Karpas-422 (cell line): ENCODE data around the gene WFDC8. TPM values are rescaled to one million over a fixed set of nuclear protein-coding genes. Genes with fewer than 3 reads are reported as not detected.

Source experiments
- small RNA-seq: library from RNA; depleted of rRNA; stranded (forward); fragments of <200 nt; gene quantifications from one replicate; pipeline ENCODE3, GENCODE V24; 2014
- total RNA-seq: library from RNA; depleted of rRNA; stranded (reverse); fragments of >200 nt; shearing (Covaris generic); gene quantifications from 2 replicates; pipeline ENCODE4 v1.2.3, GENCODE V29; 2014; ENCODE audit warnings: low replicate concordance; rRNA removed

The WFDC8 gene
- total RNA-seq, 1 experiment from 2014 or later = not detected

Small RNA genes within 50 kb of the gene (small RNA-seq; reads per million reads assigned to genes)
- not detected for gene AL031663.1
- gene HSPD1P21 = not detected
- gene RNA5SP485 = not detected

Other genes starting within 250 kb of the WFDC8 start
- gene SDC4, start 230.9 kb downstream of the WFDC8 start, total RNA-seq = not detected in 2 replicates
- 18.6 and 34.5 TPM in 2 replicates for gene SYS1, start 216.1 kb downstream of the WFDC8 start, total RNA-seq
- gene TP53TG5, start 201.0 kb downstream of the WFDC8 start, total RNA-seq = not detected in 2 replicates
- gene DBNDD2, start 171.0 kb downstream of the WFDC8 start, total RNA-seq = 0.22 TPM in 1 of 2 replicates, not detected in the other
- 53.4 and 80.1 TPM in 2 replicates for gene PIGT, start 163.1 kb downstream of the WFDC8 start, total RNA-seq
- not detected in 2 replicates for gene WFDC2, start 109.5 kb downstream of the WFDC8 start, total RNA-seq
- gene SPINT3, start 63.7 kb downstream of the WFDC8 start, total RNA-seq = not detected in 2 replicates
- gene WFDC6, start 39.8 kb downstream of the WFDC8 start, total RNA-seq = not detected in 2 replicates
- not detected in 2 replicates for gene EPPIN, start 31.9 kb downstream of the WFDC8 start, total RNA-seq
- gene WFDC10A, start 50.5 kb upstream of the WFDC8 start, total RNA-seq = not detected in 2 replicates
- gene WFDC9, start 52.0 kb upstream of the WFDC8 start, total RNA-seq = not detected in 2 replicates
- not detected in 2 replicates for gene WFDC11, start 91.0 kb upstream of the WFDC8 start, total RNA-seq
- not detected in 2 replicates for gene WFDC13, start 122.8 kb upstream of the WFDC8 start, total RNA-seq
- not detected in 2 replicates for gene WFDC10B, start 125.7 kb upstream of the WFDC8 start, total RNA-seq
- gene SPINT4, start 143.1 kb upstream of the WFDC8 start, total RNA-seq = not detected in 2 replicates
- not detected in 2 replicates for gene WFDC3, start 212.6 kb upstream of the WFDC8 start, total RNA-seq
- 14.2 and 36.0 TPM in 2 replicates for gene DNTTIP1, start 212.7 kb upstream of the WFDC8 start, total RNA-seq
- 124 and 141 TPM in 2 replicates for gene UBE2C, start 233.4 kb upstream of the WFDC8 start, total RNA-seq
- not detected in 2 replicates for gene TNNC2, start 248.0 kb upstream of the WFDC8 start, total RNA-seq